ENCODE results near the gene GARIN5A.

GARIN5A gene

GRCh38 chr19:50435221-50435620 lies 41.4 kb downstream of the GARIN5A start:
- no peak for DNase-seq

- no peak for DNase-seq
These were observed 42.1 kb downstream of the GARIN5A start for GRCh38 chr19:50434525-50434924.

DNA sequence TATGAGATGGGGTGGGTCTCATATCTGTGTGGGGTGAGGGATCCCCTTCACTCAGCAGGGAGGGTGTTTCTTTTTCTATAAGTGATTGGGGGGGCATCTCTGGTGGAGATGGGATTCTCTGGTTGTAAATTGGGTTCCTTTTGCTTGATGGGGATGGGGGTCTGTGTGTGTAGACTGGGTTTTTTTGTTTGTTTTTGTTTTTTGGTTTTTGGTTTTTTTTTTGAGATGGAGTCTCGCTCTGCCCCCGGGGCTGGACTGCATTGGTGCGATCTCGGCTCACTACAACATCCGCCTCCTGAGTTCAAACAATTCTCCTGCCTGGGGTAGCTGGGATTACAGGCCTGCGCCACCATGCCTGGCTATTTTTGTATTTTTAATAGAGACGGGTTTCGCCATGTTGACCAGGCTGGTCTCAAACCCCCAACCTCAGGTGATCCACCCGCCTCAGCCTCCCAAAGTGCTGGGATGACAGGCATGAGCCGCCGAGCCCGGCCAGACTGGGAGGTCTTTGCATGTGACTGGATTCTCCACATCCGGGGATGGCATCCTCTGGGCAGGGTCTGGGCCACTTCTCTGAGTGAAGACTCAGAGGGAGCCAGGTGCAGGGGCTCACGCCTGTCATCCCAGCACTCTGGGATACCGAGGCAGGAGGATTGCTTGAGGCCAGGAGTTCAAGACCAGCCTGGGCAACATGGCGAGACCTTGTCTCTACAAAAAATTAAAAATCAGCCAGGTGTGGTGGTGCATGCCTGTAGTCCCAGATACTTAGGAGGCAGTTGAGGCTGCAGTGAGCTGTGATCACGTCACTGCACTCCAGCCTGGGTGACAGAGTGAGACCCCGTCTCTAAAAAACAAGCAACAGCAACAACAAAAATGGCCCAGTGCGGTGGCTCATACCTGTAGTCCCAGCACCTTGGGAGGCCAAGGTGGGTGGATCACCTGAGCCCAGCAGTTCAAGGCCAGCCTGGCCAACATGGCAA lies 43.2 kb downstream of the GARIN5A start:
- DNase-seq, result no peak

- peak; percentile 71 for DNase-seq
These were observed 44.2 kb downstream of the GARIN5A start, which contains the start of gene MYBPC2 for GRCh38 chr19:50432221-50433028. Gene MYBPC2 (plus strand): TSS chr19:50432892. CDS start chr19:50432954, 62 bp downstream.

DNA sequence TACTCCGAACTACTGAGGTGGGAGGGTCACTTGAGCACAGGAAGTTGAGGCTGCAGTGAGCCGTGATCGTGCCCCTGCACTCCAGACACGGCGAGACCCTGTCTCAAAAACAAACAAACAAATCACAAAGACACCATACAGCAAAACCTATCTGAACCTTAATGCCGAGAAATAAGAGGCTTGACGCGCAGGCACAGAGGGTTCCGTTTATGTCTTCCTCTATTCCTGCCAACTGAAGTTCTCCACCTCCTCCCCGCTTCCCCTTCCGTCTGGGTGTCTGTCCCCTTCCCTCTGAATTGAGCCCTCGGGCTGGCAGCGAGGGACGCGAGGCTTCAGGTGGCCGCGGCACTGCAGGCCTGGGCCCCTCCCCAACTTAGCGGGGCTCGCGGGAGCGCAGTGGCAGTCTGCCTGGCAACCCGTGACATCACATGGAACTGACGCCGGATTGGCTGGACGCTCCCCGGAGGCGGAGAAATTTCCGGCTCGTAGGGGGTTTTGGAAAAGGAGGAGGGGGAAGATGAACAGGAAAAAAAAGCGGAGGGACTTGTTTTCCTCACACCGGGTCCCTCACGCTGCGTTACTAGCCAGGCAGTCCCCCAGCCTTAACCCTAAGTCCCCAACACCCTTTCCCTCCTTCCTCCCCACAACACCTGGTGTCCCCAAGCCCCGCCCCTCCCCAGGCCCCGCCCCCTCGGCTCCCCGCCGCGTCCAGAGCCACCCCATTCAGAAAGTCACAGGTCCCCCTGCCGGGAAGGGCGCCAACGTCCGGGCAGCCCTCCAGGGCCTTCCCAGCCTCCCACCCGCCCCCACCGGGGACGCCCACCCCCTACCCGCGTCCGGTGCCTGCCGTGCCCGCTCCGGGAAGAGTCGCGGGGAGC lies 45.1 kb downstream of the GARIN5A start:
- DNase-seq, result peak; percentile 96

DNA sequence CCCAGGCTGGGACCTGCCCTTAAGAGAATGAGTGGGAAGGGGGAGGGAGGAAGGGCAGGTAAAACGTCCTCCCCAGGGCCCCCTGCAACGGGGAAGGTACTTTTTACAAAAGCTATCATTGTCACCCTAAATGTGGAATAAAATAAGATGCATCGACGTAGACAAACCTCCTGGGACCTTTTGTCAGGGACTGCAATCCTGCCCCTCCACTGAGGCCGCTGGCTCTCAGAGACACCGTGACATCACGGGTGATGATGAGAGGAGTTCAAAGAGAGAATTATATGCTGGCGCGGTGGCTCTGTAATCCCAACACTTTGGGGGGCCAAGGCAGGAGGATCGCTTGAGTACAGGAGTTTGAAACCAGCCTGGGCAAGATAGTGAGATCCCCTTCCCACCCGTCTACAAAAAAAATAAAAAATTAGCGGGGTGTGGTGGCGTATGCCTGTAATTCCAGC lies 45.7 kb downstream of the GARIN5A start:
- no peak for DNase-seq

GRCh38 chr19:50428772-50429463 lies 47.7 kb downstream of the GARIN5A start:
- no peak for DNase-seq

- peak; percentile 69 for DNase-seq
These were observed 48.6 kb downstream of the GARIN5A start for GRCh38 chr19:50427997-50428425.

GRCh38 chr19:50427318-50427925 lies 49.2 kb downstream of the GARIN5A start:
- DNase-seq, result no peak

DNA sequence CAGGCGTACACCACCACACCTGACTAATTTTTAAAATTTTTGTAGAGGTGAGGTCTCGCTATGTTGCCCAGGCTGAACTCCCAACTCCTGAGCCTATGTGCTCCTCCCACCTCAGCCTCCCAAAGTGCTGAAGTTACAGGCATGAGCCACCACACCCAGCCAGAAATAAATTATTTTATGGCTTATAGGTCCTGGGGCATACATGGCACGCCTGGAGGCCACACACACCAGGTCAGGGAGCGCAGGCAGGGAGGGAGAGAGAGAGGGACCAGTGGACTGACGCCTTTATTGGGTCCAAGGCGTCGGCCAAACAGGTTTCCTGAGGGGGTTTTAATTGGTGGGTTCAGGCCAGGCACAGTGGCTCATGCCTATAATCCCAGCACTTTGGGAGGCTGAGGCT lies 51.1 kb downstream of the GARIN5A start:
- DNase-seq, result no peak

DNA sequence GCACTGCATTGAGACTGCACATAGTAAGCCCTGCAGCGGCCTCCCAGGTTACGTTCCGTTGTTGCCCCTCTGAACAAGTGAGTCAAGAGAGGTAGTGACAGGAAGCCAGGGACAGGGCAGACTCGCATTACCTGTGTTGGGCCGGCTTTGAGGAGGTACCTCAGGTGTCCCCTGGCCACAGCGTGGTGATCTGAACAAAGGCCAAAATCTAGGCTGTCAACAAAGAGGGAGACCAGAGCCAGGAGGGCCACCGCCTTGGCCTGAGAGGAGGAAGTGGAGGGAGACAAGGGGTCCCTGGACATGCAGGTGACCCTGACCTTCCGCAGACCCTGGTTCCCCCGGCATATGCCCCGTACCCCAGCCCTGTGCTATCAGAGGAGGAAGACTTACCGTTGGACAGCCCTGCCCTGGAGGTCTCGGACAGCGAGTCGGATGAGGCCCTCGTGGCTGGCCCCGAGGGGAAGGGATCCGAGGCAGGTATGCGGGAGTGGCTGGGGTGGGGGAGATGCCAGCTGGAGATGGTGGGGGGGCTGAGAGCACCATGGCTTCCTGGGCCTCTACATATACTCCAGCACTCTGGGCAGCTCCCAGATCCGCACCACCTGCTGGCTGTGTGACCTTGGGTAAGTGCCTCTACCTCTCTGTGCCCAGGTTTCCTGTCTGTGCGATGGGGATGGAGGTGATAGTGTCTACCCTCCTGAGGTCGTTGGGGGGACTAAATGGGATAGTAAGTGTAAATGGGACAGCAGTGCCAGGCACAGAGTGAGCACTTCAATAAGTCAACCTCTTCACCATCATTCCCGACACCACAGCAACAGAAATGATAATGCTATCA lies 53.2 kb downstream of the GARIN5A start:
- no peak for DNase-seq

DNA sequence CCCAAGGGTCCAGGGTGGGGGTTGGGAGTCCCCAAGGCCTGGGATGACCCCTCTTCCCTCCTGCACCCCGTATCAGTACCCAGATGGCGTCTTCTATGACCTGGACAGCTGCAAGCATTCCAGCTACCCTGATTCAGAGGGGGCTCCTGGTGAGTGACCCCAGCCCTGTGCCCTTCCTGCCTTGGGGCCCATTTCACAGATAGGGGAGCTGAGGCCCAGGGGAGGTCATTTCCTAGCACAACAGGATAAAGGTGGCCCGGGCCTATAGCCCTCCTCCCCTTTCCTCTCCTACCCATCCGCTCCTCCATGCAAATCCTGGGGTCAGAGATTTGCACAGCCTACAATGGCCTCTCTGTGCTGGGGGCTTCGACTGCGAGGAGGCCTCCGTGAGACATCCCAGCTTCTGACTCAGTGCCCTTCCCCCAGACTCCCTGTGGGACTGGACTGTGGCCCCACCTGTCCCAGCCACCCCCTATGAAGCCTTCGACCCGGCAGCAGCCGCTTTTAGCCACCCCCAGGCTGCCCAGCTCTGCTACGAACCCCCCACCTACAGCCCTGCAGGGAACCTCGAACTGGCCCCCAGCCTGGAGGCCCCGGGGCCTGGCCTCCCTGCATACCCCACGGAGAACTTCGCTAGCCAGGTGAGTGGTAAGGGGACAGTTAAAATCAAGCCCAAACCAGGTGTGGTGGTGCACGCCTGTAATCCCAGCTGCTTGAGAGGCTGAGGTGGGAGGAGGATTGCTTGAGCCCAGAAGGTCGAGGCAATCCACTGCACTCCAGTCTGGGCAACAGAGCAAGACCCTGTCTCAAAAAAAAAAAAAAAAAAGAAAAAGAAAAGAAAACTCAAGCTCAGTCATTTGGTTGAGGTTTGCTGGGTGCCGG lies 54.0 kb downstream of the GARIN5A start:
- no peak for DNase-seq

GRCh38 chr19:50420808-50421207 lies 55.8 kb downstream of the GARIN5A start:
- DNase-seq, result no peak

DNA sequence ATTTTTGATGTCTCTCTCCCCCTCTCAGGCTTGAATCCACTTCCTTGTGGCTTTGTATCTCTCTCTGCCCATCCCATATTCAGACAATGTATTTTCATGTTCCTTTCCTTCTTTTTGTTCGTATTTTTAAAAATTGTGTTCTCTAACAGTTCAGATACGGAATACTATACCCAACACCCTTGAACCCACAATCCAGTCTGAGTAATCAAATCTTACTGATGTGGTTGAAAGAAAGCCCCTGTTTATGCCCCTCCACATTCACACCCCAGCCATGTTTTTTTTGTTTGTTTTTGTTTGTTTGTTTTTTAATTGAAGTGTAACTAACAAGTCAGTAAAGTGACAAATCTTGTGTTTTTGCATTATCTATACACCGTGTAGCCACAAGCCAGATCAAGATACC lies 56.5 kb downstream of the GARIN5A start:
- no peak for DNase-seq

DNA sequence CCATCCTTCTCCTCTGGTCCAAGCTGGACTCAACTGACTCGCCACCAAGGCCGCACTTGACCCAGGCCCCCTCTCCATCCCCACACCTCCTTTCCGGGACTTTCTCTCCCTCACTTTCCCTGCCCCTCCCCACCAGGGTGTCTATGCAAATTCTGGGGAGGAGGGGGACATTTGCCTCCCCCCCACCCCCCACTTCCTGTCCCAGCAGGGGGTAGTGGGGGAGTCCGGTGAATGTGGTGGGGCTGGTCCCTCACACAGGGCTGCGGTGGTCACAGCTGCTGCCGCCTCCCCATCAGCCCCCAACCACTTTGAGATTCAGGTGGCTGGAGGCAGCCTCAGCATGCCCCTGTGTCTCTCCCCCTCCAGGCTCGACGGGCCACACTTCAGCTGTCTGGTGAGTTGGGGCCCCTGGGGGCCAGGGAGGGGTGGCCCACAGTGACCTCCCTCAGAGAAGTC lies 57.0 kb downstream of the GARIN5A start:
- no peak for DNase-seq

GRCh38 chr19:50419022-50419579 lies 57.5 kb downstream of the GARIN5A start:
- no peak for DNase-seq

- no peak for DNase-seq
These were observed 58.2 kb downstream of the GARIN5A start, which contains the start of gene SPIB for GRCh38 chr19:50418176-50419021. Gene SPIB (plus strand): TSS chr19:50418938. CDS start chr19:50418963, 25 bp downstream.

All from right kidney (tissue), 1 donor.